HepG2 (cell line): ENCODE data around the gene AHCYL1.

Experiments
- CTCF ChIP-seq: sonication (generic); formaldehyde crosslinking; IDR thresholded peaks from 2 replicates; pipeline ENCODE4 v1.5.0; 2020; ENCODE audit warnings: mild to moderate bottlenecking, missing genetic modification reagents, moderate library complexity
- EED ChIP-seq: sonication (generic); formaldehyde crosslinking; IDR thresholded peaks from 2 replicates; pipeline ENCODE4 v1.5.0; 2020; ENCODE audit warnings: mild to moderate bottlenecking, missing genetic modification reagents
- GABPA ChIP-seq, 2 experiments: IDR thresholded peaks; 2 replicates each; pipeline ENCODE4 v1.6.1; 2011 to 2016; ENCODE audit warnings: low read depth in 2 of 2, low read length in 1 of 2, missing biosample characterization in 1 of 2, missing genetic modification characterization in 1 of 2
- MTA3 ChIP-seq: sonication (generic); formaldehyde crosslinking; IDR thresholded peaks from 2 replicates; pipeline ENCODE4 v1.4.0; 2020; ENCODE audit warnings: missing genetic modification reagents
- MYC ChIP-seq: sonication (generic); formaldehyde crosslinking; IDR thresholded peaks from 2 replicates; pipeline ENCODE4 v1.9.0; 2021; ENCODE audit warnings: missing genetic modification reagents, borderline replicate concordance
- NFE2L1 ChIP-seq: sonication (generic); formaldehyde crosslinking; IDR thresholded peaks from 2 replicates; pipeline ENCODE4 v1.4.0; 2020; ENCODE audit warnings: missing genetic modification reagents, mild to moderate bottlenecking, borderline replicate concordance
- NPAS2 ChIP-seq: sonication (generic); formaldehyde crosslinking; IDR thresholded peaks from 2 replicates; pipeline ENCODE4 v1.8.0; 2022; ENCODE audit warnings: mild to moderate bottlenecking, missing genetic modification reagents, borderline replicate concordance
- POLR2AphosphoS5 ChIP-seq: IDR thresholded peaks from 2 replicates; pipeline ENCODE4 v1.6.1; 2012; ENCODE audit warnings: low read depth, low read length
- SP140L ChIP-seq: sonication (generic); formaldehyde crosslinking; IDR thresholded peaks from 2 replicates; pipeline ENCODE4 v1.4.0; 2020; ENCODE audit warnings: missing genetic modification reagents, borderline replicate concordance
- ZNF605 ChIP-seq: sonication (generic); formaldehyde crosslinking; IDR thresholded peaks from 2 replicates; pipeline ENCODE4 v1.8.0; 2022; ENCODE audit warnings: mild to moderate bottlenecking, missing genetic modification reagents
- ZNF644 ChIP-seq: IDR thresholded peaks from 2 replicates; pipeline ENCODE4 v1.6.1; 2016; ENCODE audit warnings: low read depth
- ZNF777 ChIP-seq: sonication (generic); formaldehyde crosslinking; IDR thresholded peaks from 2 replicates; pipeline ENCODE4 v1.4.0; 2020; ENCODE audit warnings: missing genetic modification reagents
- TF ChIP-seq, protein P1 (sequence below): IDR thresholded peaks from 2 replicates; pipeline ENCODE4 v1.4.0; 2020; ENCODE audit warnings: mild to moderate bottlenecking, missing genetic modification reagents

GRCh38 chr1:110004583-110004982 lies 20.0 kb downstream of the AHCYL1 start:
- no peak for TF ChIP-seq ZNF605 (CRISPR knock-in tag)
- TF ChIP-seq ZNF644 (CRISPR knock-in tag): no peak
- TF ChIP-seq SP140L (CRISPR knock-in tag): no peak
- no peak for TF ChIP-seq NFE2L1 (CRISPR knock-in tag)
- TF ChIP-seq MTA3: no peak
- TF ChIP-seq GABPA (IDR thresholded peaks at IDR 0.05; ENCODE audit: low read depth, low read length): no peak
- no peak for TF ChIP-seq GABPA (CRISPR knock-in tag; IDR thresholded peaks at IDR 0.05; ENCODE audit: low read depth)
- TF ChIP-seq, protein P1, sequence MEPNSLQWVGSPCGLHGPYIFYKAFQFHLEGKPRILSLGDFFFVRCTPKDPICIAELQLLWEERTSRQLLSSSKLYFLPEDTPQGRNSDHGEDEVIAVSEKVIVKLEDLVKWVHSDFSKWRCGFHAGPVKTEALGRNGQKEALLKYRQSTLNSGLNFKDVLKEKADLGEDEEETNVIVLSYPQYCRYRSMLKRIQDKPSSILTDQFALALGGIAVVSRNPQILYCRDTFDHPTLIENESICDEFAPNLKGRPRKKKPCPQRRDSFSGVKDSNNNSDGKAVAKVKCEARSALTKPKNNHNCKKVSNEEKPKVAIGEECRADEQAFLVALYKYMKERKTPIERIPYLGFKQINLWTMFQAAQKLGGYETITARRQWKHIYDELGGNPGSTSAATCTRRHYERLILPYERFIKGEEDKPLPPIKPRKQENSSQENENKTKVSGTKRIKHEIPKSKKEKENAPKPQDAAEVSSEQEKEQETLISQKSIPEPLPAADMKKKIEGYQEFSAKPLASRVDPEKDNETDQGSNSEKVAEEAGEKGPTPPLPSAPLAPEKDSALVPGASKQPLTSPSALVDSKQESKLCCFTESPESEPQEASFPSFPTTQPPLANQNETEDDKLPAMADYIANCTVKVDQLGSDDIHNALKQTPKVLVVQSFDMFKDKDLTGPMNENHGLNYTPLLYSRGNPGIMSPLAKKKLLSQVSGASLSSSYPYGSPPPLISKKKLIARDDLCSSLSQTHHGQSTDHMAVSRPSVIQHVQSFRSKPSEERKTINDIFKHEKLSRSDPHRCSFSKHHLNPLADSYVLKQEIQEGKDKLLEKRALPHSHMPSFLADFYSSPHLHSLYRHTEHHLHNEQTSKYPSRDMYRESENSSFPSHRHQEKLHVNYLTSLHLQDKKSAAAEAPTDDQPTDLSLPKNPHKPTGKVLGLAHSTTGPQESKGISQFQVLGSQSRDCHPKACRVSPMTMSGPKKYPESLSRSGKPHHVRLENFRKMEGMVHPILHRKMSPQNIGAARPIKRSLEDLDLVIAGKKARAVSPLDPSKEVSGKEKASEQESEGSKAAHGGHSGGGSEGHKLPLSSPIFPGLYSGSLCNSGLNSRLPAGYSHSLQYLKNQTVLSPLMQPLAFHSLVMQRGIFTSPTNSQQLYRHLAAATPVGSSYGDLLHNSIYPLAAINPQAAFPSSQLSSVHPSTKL (CRISPR knock-in tag): no peak
- TF ChIP-seq NPAS2: no peak
- TF ChIP-seq CTCF (CRISPR knock-in tag): no peak
- no peak for TF ChIP-seq EED (CRISPR knock-in tag)
- TF ChIP-seq POLR2AphosphoS5: no peak
- TF ChIP-seq MYC (CRISPR knock-in tag): no peak
- no peak for TF ChIP-seq ZNF777 (CRISPR knock-in tag)
